Muscle layer of colon (tissue), 2 donors: ENCODE measurements around the gene ZNF212.

Experiments used
- H3K27ac ChIP-seq: one replicate; pipeline ENCODE4 v1.7.0; 2013; ENCODE audit warnings: low read depth, mild to moderate bottlenecking, low read length, moderate library complexity
- H3K27me3 ChIP-seq, 2 donors: one replicate each; pipeline ENCODE4 v1.7.0; 2013; ENCODE audit warnings: low read length in 2 of 2, mild to moderate bottlenecking in 2 of 2; ENCODE audit not compliant: insufficient read depth in 2 of 2, control insufficient read depth in 1 of 2
- H3K36me3 ChIP-seq: one replicate; pipeline ENCODE4 v1.7.0; 2013; ENCODE audit warnings: mild to moderate bottlenecking, low read length; ENCODE audit not compliant: insufficient read depth
- H3K4me1 ChIP-seq: one replicate; pipeline ENCODE4 v1.7.0; 2013; ENCODE audit warnings: mild to moderate bottlenecking, low read length; ENCODE audit not compliant: insufficient read depth
- H3K4me3 ChIP-seq, 2 donors: one replicate each; pipeline ENCODE4 v1.7.0; 2013; ENCODE audit warnings: low read length in 2 of 2, low read depth in 1 of 2, mild to moderate bottlenecking in 1 of 2, moderate library complexity in 1 of 2
- H3K9ac ChIP-seq: one replicate; pipeline ENCODE4 v1.7.0; 2013; ENCODE audit warnings: low read length
- H3K9me3 ChIP-seq: one replicate; pipeline ENCODE4 v1.7.0; 2013; ENCODE audit warnings: mild to moderate bottlenecking, low read length
- donor health status: abdominal sarcoma.
- donor health status: Adenocarcinoma of cecum.

Gene ZNF212

DNA sequence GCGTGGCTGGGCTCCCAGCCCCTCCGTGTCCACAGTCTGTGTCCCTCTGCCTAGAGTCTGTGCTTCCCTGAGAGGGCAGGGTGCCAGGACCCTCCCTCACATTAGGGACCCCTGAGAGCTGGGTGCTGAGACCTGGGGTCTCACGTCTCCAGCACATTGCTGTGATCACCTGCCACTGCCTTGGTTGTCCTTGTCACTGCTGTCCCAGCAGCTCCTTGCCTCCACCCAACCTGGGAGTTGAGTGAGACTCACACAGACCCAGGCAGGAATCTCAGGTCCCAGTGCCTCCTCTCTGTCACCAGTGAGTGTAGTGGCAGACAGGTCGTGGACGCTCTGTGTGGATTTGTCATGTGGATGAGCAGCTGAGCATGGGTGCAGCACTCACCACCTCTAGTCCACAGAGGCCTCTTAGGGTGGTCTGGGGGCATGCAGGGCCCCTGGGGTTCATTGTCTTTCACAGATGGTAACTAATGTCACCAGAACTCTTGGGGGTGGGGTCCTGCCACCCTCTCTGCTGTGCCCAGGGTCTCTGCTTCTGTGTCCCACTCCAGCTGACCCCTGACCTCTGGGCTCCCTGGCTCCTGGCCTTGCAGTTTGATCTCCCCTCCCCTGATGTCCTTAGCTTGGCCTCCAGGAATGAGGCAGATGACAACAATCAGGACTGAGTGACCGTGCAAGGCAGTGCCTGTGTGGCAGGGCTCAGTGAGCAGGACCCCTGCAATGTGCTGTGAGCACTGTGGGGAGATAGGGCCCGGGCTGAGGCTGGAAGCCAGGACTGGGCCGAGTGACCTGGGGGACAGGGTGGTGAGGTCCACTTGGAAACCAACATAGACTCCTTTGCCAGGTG, 41.4 kb downstream of the ZNF212 start:
- Histone ChIP-seq H3K36me3 (peaks cover 27% of the 10 kb centered on the region), H3K9ac (no peak overlapping the region), H3K27ac (no peak overlapping the region), H3K27me3 (no peaks in the 10 kb centered on the region), H3K9me3 (no peaks in the 10 kb centered on the region), H3K4me1 (peaks cover 8% of the 10 kb centered on the region), H3K4me3 (no peak overlapping the region)

DNA sequence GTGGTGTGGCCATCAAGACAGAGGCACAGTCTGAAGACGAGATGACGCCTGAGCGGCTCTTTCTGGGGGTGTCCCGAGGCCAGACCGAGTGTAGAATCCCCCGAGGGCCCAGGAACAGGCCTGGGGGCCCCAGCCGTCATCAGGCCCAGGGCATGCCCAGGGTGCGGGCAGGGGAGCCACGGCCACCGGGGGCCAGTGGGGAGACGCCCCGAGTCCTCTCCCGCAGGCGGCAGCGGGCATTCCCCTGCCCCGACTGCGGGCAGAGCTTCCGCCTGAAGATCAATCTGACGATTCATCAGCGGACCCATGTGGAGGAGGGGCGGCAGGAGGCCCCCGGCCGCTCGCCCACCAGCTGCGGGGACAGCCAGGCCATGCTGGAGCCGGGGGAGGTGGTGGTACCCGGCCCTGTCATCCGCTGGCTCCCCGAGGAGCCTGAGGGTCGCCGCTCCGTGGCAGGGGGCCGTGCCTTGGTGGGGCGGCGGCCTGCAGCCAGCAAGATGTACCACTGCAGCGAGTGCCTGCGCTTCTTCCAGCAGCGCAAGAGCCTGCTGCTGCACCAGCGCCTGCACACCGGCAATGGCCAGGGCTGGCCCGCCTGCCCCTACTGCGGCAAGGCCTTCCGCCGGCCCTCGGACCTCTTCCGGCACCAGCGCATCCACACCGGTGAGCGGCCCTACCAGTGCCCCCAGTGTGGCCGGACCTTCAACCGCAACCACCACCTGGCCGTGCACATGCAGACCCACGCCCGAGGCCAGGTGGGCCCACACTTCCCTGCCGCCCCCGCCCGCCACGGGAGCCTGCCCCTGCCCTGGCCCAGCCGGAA, 42.3 kb downstream of the ZNF212 start:
- Histone ChIP-seq H3K4me1 (peaks cover 10% of the 10 kb centered on the region), H3K27ac (no peak overlapping the region), H3K27me3 (no peaks in the 10 kb centered on the region), H3K36me3 (peaks cover 27% of the 10 kb centered on the region), H3K9ac (no peak overlapping the region), H3K4me3 (no peak overlapping the region), H3K9me3 (no peaks in the 10 kb centered on the region)

DNA sequence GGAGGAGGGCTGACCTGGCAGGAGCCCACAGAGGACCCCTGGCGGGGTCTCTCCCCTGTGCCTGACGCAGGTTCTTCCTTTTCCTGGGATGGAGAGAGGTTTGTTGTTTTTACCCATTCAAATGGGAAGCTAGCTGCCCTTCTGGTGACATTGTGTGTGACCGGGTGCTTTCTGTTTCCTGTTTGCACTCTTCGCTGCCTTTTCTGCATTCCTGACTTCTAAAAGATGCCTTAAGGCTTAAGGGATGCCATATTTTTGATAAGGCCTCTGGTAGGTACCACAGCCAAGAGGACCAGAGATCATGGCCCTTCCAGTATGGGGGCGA, 42.8 kb downstream of the ZNF212 start:
- no peak overlapping the region for H3K27ac ChIP-seq
- no peak overlapping the region for H3K4me3 ChIP-seq
- H3K4me1 ChIP-seq, result peaks cover 10% of the 10 kb centered on the region
- no peaks in the 10 kb centered on the region for H3K9me3 ChIP-seq
- no peak overlapping the region for H3K9ac ChIP-seq
- no peaks in the 10 kb centered on the region for H3K27me3 ChIP-seq
- H3K36me3 ChIP-seq, result peaks cover 23% of the 10 kb centered on the region

DNA sequence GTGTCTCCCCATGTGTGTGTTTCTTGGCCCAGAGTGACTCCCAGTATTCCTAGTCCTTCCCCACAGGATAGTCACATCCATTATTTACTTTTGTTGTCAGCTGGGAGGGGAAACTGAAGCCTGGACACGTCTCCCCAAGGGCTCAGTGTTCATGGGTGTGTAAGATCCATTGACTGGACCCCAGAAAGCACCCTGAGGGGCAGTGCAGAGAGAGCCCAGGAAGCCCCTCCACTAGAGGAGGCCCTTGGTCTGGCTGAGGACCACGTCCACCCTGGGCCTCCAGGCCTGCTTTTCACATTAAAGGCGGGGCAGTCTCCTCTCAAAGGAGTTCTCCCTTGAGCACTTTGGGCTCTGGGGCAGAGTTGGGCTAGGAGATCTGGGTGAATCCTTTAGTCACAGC, 43.9 kb downstream of the ZNF212 start:
- no peak overlapping the region for H3K4me3 ChIP-seq
- H3K9ac ChIP-seq, result no peak overlapping the region
- H3K9me3 ChIP-seq, result no peaks in the 10 kb centered on the region
- H3K27ac ChIP-seq, result no peak overlapping the region
- H3K27me3 ChIP-seq, result no peaks in the 10 kb centered on the region
- H3K36me3 ChIP-seq, result peaks cover 17% of the 10 kb centered on the region
- H3K4me1 ChIP-seq, result peaks cover 10% of the 10 kb centered on the region

DNA sequence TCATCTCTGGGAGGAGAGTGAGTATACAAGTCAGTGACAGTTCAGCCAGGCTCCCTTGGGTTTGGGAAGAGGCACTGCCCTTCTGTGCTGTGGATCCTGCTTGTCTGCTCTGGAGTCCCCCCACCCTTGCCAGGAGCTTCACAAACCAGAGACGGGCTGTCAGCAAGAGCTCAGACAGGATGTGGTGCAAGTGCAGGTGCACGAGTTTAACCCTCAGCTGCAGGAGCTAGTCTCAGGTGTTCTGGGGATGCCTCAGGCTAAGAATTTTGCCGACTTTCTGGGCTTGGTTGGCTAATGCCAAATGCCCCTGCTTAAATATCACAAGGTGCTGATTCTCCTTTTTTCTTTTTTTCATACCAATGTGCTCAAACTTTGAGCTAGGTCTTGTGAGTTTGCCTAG, 44.9 kb downstream of the ZNF212 start:
- peak overlapping the region in 1 of 2 donors; percentile 77 for H3K4me3 ChIP-seq
- no peaks in the 10 kb centered on the region for H3K9me3 ChIP-seq
- H3K9ac ChIP-seq, result no peak overlapping the region
- peaks cover 12% of the 10 kb centered on the region for H3K36me3 ChIP-seq
- peaks cover 10% of the 10 kb centered on the region for H3K4me1 ChIP-seq
- H3K27ac ChIP-seq, result no peak overlapping the region
- H3K27me3 ChIP-seq, result no peaks in the 10 kb centered on the region

DNA sequence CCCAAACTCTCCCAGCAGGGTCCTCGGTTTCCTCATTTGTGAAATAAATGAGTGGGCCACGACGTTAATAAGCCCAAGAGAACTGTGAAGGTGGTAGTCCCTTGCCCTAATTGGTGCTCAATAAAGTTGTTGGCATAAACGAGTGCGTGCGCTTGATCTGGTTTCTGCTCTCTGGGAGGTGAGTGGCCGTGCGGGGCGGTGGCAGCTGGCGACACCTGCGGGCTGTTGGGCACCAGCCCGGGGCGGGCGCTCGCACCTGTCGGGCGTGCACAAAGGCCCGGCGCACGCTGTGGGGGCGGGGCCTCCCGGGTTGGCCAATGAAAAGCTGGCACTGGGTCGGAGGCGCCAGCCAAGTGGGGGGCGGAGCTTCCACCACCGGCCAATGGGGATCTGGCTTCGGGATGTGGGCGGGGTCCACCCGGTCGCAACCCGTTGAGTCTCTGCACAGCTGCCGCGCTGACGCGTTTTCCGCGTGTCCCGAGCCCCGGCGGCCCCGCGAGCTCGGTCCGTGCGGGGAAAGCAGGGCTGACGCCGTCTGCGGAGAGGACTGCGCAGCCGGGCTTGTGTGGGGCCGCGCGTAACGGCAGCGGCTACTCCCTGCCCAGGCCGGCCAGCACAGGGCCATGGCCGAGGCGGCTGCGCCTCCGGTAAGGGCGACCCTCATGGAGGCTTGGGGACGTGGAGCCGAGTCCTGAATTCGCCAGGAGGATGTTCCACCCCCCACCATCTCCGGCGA, 45.6 kb downstream of the ZNF212 start:
- no peak overlapping the region for H3K27ac ChIP-seq

DNA sequence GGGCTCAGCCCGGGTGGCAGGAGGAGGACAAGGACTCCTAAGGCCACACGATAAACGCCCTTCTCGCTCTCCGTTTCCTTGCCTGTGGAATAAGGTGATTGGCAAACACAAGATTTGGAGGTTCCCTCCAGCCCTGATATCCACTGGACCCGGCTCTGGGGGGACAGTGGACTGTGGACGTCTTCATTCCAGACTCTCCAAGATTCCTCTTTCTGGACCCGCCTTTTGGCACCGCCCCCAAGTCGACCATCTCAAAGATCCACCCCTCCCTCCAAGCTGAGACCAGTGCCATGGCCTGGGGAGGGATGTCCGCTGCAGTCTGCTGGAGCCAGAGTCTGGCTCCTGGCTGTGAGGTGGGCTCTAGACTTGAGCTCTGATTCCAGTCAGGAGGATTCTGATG, 46.2 kb downstream of the ZNF212 start:
- no peaks in the 10 kb centered on the region for H3K27me3 ChIP-seq
- H3K9me3 ChIP-seq, result no peaks in the 10 kb centered on the region
- H3K9ac ChIP-seq, result peak overlapping the region; percentile 36
- peak overlapping the region; percentile 38 to 77 for H3K4me3 ChIP-seq
- H3K36me3 ChIP-seq, result peaks cover 10% of the 10 kb centered on the region
- H3K27ac ChIP-seq, result no peak overlapping the region
- peaks cover 10% of the 10 kb centered on the region for H3K4me1 ChIP-seq

More for the DNA sequence above, 45.6 kb downstream of the ZNF212 start:
- peaks cover 10% of the 10 kb centered on the region for H3K4me1 ChIP-seq
- no peaks in the 10 kb centered on the region for H3K27me3 ChIP-seq
- H3K9me3 ChIP-seq, result no peaks in the 10 kb centered on the region
- H3K9ac ChIP-seq, result peak overlapping the region; percentile 36
- peak overlapping the region; percentile 38 to 77 for H3K4me3 ChIP-seq
- H3K36me3 ChIP-seq, result peaks cover 13% of the 10 kb centered on the region

DNA sequence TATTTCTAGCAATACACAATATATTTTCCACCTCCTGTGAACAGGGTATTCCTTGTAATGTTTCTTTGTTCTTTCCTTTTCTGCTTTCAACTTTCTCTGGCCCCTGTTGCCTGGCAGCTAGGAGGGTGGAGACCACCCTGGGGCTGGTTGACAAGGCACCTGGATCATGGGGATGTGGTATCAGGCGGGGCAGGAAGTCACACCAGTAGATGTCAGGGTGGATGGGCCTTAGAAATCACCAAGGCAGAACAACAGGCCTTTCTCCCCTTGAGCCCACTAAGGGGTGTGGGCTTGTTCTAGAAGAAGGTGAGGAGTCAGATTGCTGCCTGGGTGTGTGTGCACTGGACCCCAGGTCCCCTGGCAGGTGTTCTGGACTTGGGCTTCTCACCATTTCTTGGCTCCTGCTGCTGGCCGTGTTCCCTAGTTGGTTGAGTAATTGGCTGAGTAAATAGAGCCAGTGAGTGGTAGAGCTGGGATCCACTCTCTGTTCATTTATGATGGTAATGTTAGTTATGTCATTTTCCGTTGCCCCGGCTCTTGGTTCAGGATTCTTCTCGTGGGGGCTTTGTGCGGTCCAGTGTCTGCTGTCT, 47.5 kb downstream of the ZNF212 start:
- Histone ChIP-seq H3K9ac (no peak overlapping the region), H3K4me1 (peaks cover 10% of the 10 kb centered on the region), H3K36me3 (peaks cover 5% of the 10 kb centered on the region), H3K4me3 (no peak overlapping the region), H3K9me3 (no peaks in the 10 kb centered on the region), H3K27ac (no peak overlapping the region), H3K27me3 (no peaks in the 10 kb centered on the region)

DNA sequence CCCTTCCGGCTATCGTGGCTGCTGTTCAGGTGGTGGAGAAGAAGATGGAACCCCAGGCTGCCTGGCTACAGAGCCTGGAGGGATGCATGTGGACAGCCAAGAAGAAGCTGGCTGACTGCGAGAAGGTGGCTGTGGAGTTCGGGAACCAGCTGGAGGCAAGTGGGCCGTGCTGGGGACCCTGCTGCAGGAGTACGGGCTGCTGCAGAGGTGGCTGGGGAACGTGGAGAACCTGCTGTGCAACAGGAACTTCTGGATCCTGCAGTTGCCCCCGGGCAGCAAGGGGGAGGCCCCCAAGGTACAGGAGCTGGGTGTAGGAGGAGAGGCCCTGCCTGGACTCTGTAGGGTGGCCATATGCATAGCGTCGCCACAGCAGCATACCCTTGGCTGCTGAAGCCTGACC, 48.2 kb downstream of the ZNF212 start:
- Histone ChIP-seq H3K27ac (no peak overlapping the region), H3K4me1 (peaks cover 10% of the 10 kb centered on the region), H3K27me3 (no peaks in the 10 kb centered on the region), H3K36me3 (peaks cover 5% of the 10 kb centered on the region), H3K9ac (no peak overlapping the region), H3K9me3 (no peaks in the 10 kb centered on the region), H3K4me3 (no peak overlapping the region)

DNA sequence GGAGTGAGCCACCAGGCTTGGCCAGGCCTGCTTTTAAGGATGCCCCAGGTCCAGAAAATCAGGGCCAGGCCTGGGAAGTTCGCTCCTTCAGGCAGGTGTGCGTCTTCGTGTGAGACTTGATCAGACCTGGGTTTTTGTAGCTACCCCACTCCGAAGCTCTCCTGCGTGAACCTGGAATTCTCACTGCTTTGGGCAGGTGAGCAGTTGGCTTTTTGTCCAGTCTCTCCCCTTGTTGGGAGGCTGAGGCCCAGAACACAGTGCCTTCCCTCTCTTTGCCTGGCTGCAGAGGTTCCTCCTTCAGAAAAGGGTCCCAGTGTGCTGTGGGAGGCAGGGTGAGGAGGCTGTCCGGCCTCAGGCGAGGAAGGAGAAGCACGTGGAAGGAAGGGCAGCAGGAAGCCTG, 49.8 kb downstream of the ZNF212 start:
- Histone ChIP-seq H3K4me3 (no peak overlapping the region), H3K27me3 (no peaks in the 10 kb centered on the region)

DNA sequence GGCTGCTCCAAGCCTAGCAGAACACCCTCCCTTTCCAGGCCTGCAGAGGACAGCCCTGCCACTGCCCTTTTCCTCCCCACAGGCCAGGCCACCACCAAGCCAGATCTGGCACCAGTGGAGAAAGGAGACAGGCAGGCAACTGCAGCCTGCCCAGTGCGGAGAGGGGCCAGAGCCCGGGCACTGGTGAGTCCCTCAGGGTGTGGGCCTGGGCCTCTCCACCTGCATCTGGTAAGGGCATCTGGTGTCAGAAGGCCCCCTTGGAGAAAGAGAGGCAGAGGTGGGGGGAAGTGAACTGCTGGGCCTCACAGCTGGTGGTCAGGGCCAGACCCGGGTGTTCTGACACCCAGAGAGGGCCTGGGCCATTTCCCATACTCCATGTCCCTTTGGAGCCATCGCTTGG, 50.4 kb downstream of the ZNF212 start:
- Histone ChIP-seq H3K4me1 (peaks cover 7% of the 10 kb centered on the region), H3K27ac (no peak overlapping the region), H3K27me3 (no peaks in the 10 kb centered on the region), H3K9ac (no peak overlapping the region), H3K9me3 (no peaks in the 10 kb centered on the region), H3K4me3 (no peak overlapping the region), H3K36me3 (peaks cover 9% of the 10 kb centered on the region)

More for the DNA sequence above, 49.8 kb downstream of the ZNF212 start:
- Histone ChIP-seq H3K9ac (no peak overlapping the region), H3K9me3 (no peaks in the 10 kb centered on the region), H3K36me3 (peaks cover 9% of the 10 kb centered on the region), H3K4me1 (peaks cover 10% of the 10 kb centered on the region), H3K27ac (no peak overlapping the region)
